ENCODE measurements around the gene RERE.

RERE gene

DNA sequence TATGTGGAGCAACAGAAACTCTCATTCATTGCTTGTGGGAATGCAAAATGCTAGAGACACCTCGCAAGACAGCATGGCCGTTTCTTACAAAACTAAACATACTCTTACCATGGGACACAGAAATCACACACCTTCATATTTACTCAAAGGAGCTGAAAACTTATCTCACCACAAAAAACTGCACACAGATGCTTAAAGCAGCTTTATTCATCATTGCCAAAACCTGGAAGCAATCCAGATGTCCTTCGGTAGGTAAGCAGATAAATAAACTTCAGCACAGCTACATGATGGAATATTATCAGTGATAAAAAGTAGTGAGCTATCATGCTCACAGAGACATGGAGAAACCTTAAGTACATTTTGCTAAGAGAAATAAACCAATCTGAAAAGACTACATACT, 124.3 kb downstream of the RERE start:
- Histone ChIP-seq H3K4ac (ENCODE audit: low read depth, low read length) (peak overlapping the region; percentile 86), H2BK12ac (ENCODE audit: low read length) (no peak overlapping the region), H3K9me3 (ENCODE audit: insufficient read depth, low read depth, low read length) (no peaks in the 10 kb centered on the region), H2BK120ac (ENCODE audit: insufficient read depth, low read length, poor library complexity) (no peak overlapping the region), H3K4me1 (ENCODE audit: control insufficient read depth in 1 of 2, insufficient read depth in 2 of 2, low read length in 2 of 2) (no peaks in the 10 kb centered on the region), H4K91ac (ENCODE audit: low read depth, low read length) (no peak overlapping the region), H2BK5ac (ENCODE audit: low read depth, low read length, poor library complexity) (no peak overlapping the region), H3K27me3 (ENCODE audit: insufficient read depth, low read length) (no peaks in the 10 kb centered on the region), H3K79me2 (ENCODE audit: control insufficient read depth, insufficient read depth, low read length, poor library complexity) (peaks cover 5% of the 10 kb centered on the region), H2AFZ (ENCODE audit: insufficient read depth, low read length, poor library complexity) (no peak overlapping the region), H3K14ac (ENCODE audit: low read length) (no peak overlapping the region), H3K23ac (ENCODE audit: low read length) (no peak overlapping the region), H3K79me1 (ENCODE audit: low read length) (no peaks in the 10 kb centered on the region), H3K36me3 (ENCODE audit: control insufficient read depth in 1 of 2, insufficient read depth in 2 of 2, low read length in 2 of 2) (no peaks in the 10 kb centered on the region), H3K4me2 (ENCODE audit: low read length) (no peak overlapping the region), H3K4me3 (ENCODE audit: low read depth, low read length) (no peak overlapping the region), H3K9ac (ENCODE audit: low read length) (no peak overlapping the region), H4K8ac (ENCODE audit: low read depth, low read length) (no peak overlapping the region), H4K12ac (ENCODE audit: low read depth, low read length) (no peak overlapping the region), H2AK5ac (ENCODE audit: low read length) (no peak overlapping the region), H3K18ac (ENCODE audit: low read length) (no peak overlapping the region), H3K27ac (ENCODE audit: low read depth, low read length) (no peak overlapping the region)
- WGBS (ENCODE audit: extremely low coverage, insufficient coverage, insufficient read length): no CpG with 5 or more reads among the region's 3 CpGs
- DNase-seq: no peak

- no peak overlapping the region for H2BK12ac ChIP-seq (ENCODE audit: low read length)
- no CpG with 5 or more reads among the region's 1 CpG for WGBS (ENCODE audit: extremely low coverage, insufficient coverage, insufficient read length)
- no peak overlapping the region for H3K4me2 ChIP-seq (ENCODE audit: low read length)
These were observed 125.8 kb downstream of the RERE start for GRCh38 chr1:8691662-8692061.

DNA sequence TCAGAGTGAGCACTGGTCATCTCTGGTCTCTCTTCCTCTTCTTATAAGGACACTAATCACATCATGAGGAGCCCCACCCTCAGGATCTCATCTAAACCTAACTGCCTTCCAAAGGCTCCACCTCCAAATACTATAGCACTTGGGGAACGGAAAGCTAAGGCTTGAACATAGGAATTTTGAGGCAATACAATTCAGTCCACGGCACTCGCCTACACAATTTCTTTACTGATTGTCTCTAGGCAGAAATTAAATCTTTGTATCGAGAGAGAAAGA, 127.3 kb downstream of the RERE start:
- no peak overlapping the region for H3K9ac ChIP-seq (ENCODE audit: low read length)
- H3K4ac ChIP-seq (ENCODE audit: low read depth, low read length): peak overlapping the region; percentile 78
- no peaks in the 10 kb centered on the region for H3K79me1 ChIP-seq (ENCODE audit: low read length)
- no CpG with 5 or more reads among the region's 4 CpGs for WGBS (ENCODE audit: extremely low coverage, insufficient coverage, insufficient read length)
- no peak overlapping the region for H4K8ac ChIP-seq (ENCODE audit: low read depth, low read length)
- no peak overlapping the region for H4K91ac ChIP-seq (ENCODE audit: low read depth, low read length)
- H3K23ac ChIP-seq (ENCODE audit: low read length): no peak overlapping the region
- H3K14ac ChIP-seq (ENCODE audit: low read length): no peak overlapping the region
- no peak for DNase-seq
- H3K4me1 ChIP-seq (ENCODE audit: control insufficient read depth in 1 of 2, insufficient read depth in 2 of 2, low read length in 2 of 2): no peaks in the 10 kb centered on the region
- no peak overlapping the region for H4K12ac ChIP-seq (ENCODE audit: low read depth, low read length)
- no peak overlapping the region for H3K4me3 ChIP-seq (ENCODE audit: low read depth, low read length)
- H3K4me2 ChIP-seq (ENCODE audit: low read length): no peak overlapping the region
- no peak overlapping the region for H2BK5ac ChIP-seq (ENCODE audit: low read depth, low read length, poor library complexity)
- no peak overlapping the region for H3K18ac ChIP-seq (ENCODE audit: low read length)
- no peak overlapping the region for H2BK120ac ChIP-seq (ENCODE audit: insufficient read depth, low read length, poor library complexity)
- H3K36me3 ChIP-seq (ENCODE audit: control insufficient read depth in 1 of 2, insufficient read depth in 2 of 2, low read length in 2 of 2): no peaks in the 10 kb centered on the region
- H2BK12ac ChIP-seq (ENCODE audit: low read length): no peak overlapping the region
- H3K27ac ChIP-seq (ENCODE audit: low read depth, low read length): no peak overlapping the region
- H3K9me3 ChIP-seq (ENCODE audit: insufficient read depth, low read depth, low read length): no peaks in the 10 kb centered on the region
- no peak overlapping the region for H2AK5ac ChIP-seq (ENCODE audit: low read length)
- H3K27me3 ChIP-seq (ENCODE audit: insufficient read depth, low read length): no peaks in the 10 kb centered on the region
- H2AFZ ChIP-seq (ENCODE audit: insufficient read depth, low read length, poor library complexity): no peak overlapping the region
- H3K79me2 ChIP-seq (ENCODE audit: control insufficient read depth, insufficient read depth, low read length, poor library complexity): peaks cover 2% of the 10 kb centered on the region

More at GRCh38 chr1:8691662-8692061, 125.8 kb downstream of the RERE start:
- no peak overlapping the region for H3K9ac ChIP-seq (ENCODE audit: low read length)
- no peaks in the 10 kb centered on the region for H3K36me3 ChIP-seq (ENCODE audit: control insufficient read depth in 1 of 2, insufficient read depth in 2 of 2, low read length in 2 of 2)
- no peak overlapping the region for H3K18ac ChIP-seq (ENCODE audit: low read length)
- no peaks in the 10 kb centered on the region for H3K79me1 ChIP-seq (ENCODE audit: low read length)
- no peak for DNase-seq
- no peak overlapping the region for H3K14ac ChIP-seq (ENCODE audit: low read length)
- H3K4me3 ChIP-seq (ENCODE audit: low read depth, low read length): no peak overlapping the region
- no peak overlapping the region for H2BK5ac ChIP-seq (ENCODE audit: low read depth, low read length, poor library complexity)
- H3K27me3 ChIP-seq (ENCODE audit: insufficient read depth, low read length): no peaks in the 10 kb centered on the region
- no peak overlapping the region for H4K12ac ChIP-seq (ENCODE audit: low read depth, low read length)
- H3K23ac ChIP-seq (ENCODE audit: low read length): no peak overlapping the region
- no peaks in the 10 kb centered on the region for H3K9me3 ChIP-seq (ENCODE audit: insufficient read depth, low read depth, low read length)
- no peak overlapping the region for H2AFZ ChIP-seq (ENCODE audit: insufficient read depth, low read length, poor library complexity)
- H3K79me2 ChIP-seq (ENCODE audit: control insufficient read depth, insufficient read depth, low read length, poor library complexity): peaks cover 5% of the 10 kb centered on the region
- H3K4me1 ChIP-seq (ENCODE audit: control insufficient read depth in 1 of 2, insufficient read depth in 2 of 2, low read length in 2 of 2): no peaks in the 10 kb centered on the region
- no peak overlapping the region for H4K8ac ChIP-seq (ENCODE audit: low read depth, low read length)
- H2AK5ac ChIP-seq (ENCODE audit: low read length): no peak overlapping the region
- H4K91ac ChIP-seq (ENCODE audit: low read depth, low read length): no peak overlapping the region
- H2BK120ac ChIP-seq (ENCODE audit: insufficient read depth, low read length, poor library complexity): no peak overlapping the region
- H3K4ac ChIP-seq (ENCODE audit: low read depth, low read length): no peak overlapping the region
- H3K27ac ChIP-seq (ENCODE audit: low read depth, low read length): no peak overlapping the region

GRCh38 chr1:8689431-8690252, 127.8 kb downstream of the RERE start:
- Histone ChIP-seq H3K14ac (ENCODE audit: low read length) (no peak overlapping the region), H4K12ac (ENCODE audit: low read depth, low read length) (no peak overlapping the region), H3K36me3 (ENCODE audit: control insufficient read depth in 1 of 2, insufficient read depth in 2 of 2, low read length in 2 of 2) (no peaks in the 10 kb centered on the region), H2AK5ac (ENCODE audit: low read length) (no peak overlapping the region), H3K18ac (ENCODE audit: low read length) (no peak overlapping the region), H4K8ac (ENCODE audit: low read depth, low read length) (no peak overlapping the region), H3K27me3 (ENCODE audit: insufficient read depth, low read length) (no peaks in the 10 kb centered on the region), H3K79me1 (ENCODE audit: low read length) (no peaks in the 10 kb centered on the region), H2BK120ac (ENCODE audit: insufficient read depth, low read length, poor library complexity) (no peak overlapping the region), H2BK12ac (ENCODE audit: low read length) (no peak overlapping the region), H3K9me3 (ENCODE audit: insufficient read depth, low read depth, low read length) (no peaks in the 10 kb centered on the region), H2AFZ (ENCODE audit: insufficient read depth, low read length, poor library complexity) (no peak overlapping the region), H3K4me2 (ENCODE audit: low read length) (no peak overlapping the region), H3K23ac (ENCODE audit: low read length) (no peak overlapping the region), H3K79me2 (ENCODE audit: control insufficient read depth, insufficient read depth, low read length, poor library complexity) (peaks cover 4% of the 10 kb centered on the region), H3K4ac (ENCODE audit: low read depth, low read length) (peak overlapping the region; percentile 50), H4K91ac (ENCODE audit: low read depth, low read length) (no peak overlapping the region), H3K4me3 (ENCODE audit: low read depth, low read length) (no peak overlapping the region), H3K27ac (ENCODE audit: low read depth, low read length) (no peak overlapping the region), H3K9ac (ENCODE audit: low read length) (no peak overlapping the region), H3K4me1 (ENCODE audit: control insufficient read depth in 1 of 2, insufficient read depth in 2 of 2, low read length in 2 of 2) (no peaks in the 10 kb centered on the region), H2BK5ac (ENCODE audit: low read depth, low read length, poor library complexity) (no peak overlapping the region)
- peak; percentile 51 to 74 for DNase-seq
- WGBS (ENCODE audit: extremely low coverage, insufficient coverage, insufficient read length): no CpG with 5 or more reads among the region's 6 CpGs
